DOHH2 (cell line): ENCODE results near the gene FGD6.

ENCODE experiments used
- H3F3A ChIP-seq: fragments of 200-600 bp; sonication (generic), shearing (Covaris generic); 2 replicates; pipeline ENCODE4 v1.6.0; 2016; ENCODE audit warnings: antibody characterized with exemption, mild to moderate bottlenecking; ENCODE audit not compliant: control insufficient read depth, insufficient read depth
- H3K27ac ChIP-seq: fragments of 200-600 bp; sonication (generic); 2 replicates; pipeline ENCODE4 v1.5.1; 2014; ENCODE audit warnings: low read depth, mild to moderate bottlenecking, low read length, moderate library complexity
- H3K27me3 ChIP-seq: fragments of 200-600 bp; sonication (generic); 2 replicates; pipeline ENCODE4 v1.6.1; 2014; ENCODE audit warnings: mild to moderate bottlenecking, low read length, mixed read lengths; ENCODE audit not compliant: control insufficient read depth
- H3K36me3 ChIP-seq: fragments of 200-600 bp; sonication (generic); 2 replicates; pipeline ENCODE4 v1.6.1; 2014; ENCODE audit warnings: mild to moderate bottlenecking, low read length, moderate library complexity, mixed read lengths; ENCODE audit not compliant: control insufficient read depth
- H3K4me1 ChIP-seq: fragments of 200-600 bp; sonication (generic); 2 replicates; pipeline ENCODE4 v1.6.1; 2014; ENCODE audit warnings: mild to moderate bottlenecking, low read length, mixed read lengths; ENCODE audit not compliant: control insufficient read depth
- H3K4me2 ChIP-seq: fragments of 200-600 bp; sonication (generic); 2 replicates; pipeline ENCODE4 v1.6.0; 2014; ENCODE audit warnings: mild to moderate bottlenecking, low read length, moderate library complexity
- H3K4me3 ChIP-seq: fragments of 200-600 bp; sonication (generic); 2 replicates; pipeline ENCODE4 v1.5.1; 2014; ENCODE audit warnings: mild to moderate bottlenecking, low read length, mixed read lengths
- H3K79me2 ChIP-seq: fragments of 200-600 bp; sonication (generic); 2 replicates; pipeline ENCODE4 v1.6.1; 2014; ENCODE audit warnings: mild to moderate bottlenecking, low read length, mixed read lengths; ENCODE audit not compliant: control insufficient read depth
- H3K9me2 ChIP-seq: fragments of 200-600 bp; sonication (generic); replicated peaks from 2 replicates; pipeline ENCODE4 v1.6.1; 2014; ENCODE audit warnings: mild to moderate bottlenecking, low read length, mixed read lengths; ENCODE audit not compliant: control insufficient read depth
- H3K9me3 ChIP-seq: fragments of 200-600 bp; sonication (generic); 2 replicates; pipeline ENCODE4 v1.6.1; 2014; ENCODE audit warnings: antibody characterized with exemption, low read length, mixed read lengths; ENCODE audit not compliant: control insufficient read depth, insufficient read depth
- H4K20me1 ChIP-seq: fragments of 200-600 bp; sonication (generic); 2 replicates; pipeline ENCODE4 v1.6.0; 2014; ENCODE audit warnings: low read depth, mild to moderate bottlenecking, antibody characterized with exemption, low read length, moderate library complexity; ENCODE audit not compliant: control insufficient read depth, insufficient read depth
- EZH2phosphoT487 ChIP-seq: fragments of 200-600 bp; sonication (generic); IDR thresholded peaks from 2 replicates; pipeline ENCODE4 v1.6.1; 2017; ENCODE audit warnings: borderline replicate concordance, mild to moderate bottlenecking, antibody characterized with exemption, low read length, moderate library complexity, mixed read lengths
- TF ChIP-seq, protein P1 (sequence below): fragments of 200-600 bp; sonication (generic); IDR thresholded peaks from one replicate; pipeline ENCODE4 v1.5.1; 2014; ENCODE audit warnings: antibody characterized with exemption, mild to moderate bottlenecking, low read depth, low read length; ENCODE audit not compliant: poor library complexity, severe bottlenecking

Gene FGD6

DNA sequence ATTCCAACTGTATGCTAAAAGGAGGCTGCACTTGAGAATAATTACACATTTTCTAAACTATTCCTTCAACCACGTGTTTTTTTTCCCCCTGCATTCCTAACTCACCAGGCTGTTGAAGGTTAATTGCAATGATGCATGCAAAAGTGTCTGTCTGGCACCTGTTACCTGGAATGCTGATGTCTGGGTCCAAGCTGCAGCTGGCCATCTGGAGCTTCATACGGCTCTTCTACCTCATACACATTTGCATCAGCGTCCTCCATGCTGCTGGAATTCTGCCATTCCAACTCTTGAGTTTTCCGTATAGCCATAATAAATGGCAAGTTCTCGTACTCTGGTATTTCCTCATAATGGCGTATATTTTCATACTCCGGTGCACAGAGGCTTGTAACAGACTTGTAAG lies 8.6 kb downstream of the FGD6 start:
- Histone ChIP-seq H3K27me3 (no peaks in the 10 kb centered on the region), H4K20me1 (no peaks in the 10 kb centered on the region), H3K36me3 (peaks cover 73% of the 10 kb centered on the region), H3K27ac (no peak overlapping the region), H3K9me2 (no peaks in the 10 kb centered on the region), H3K4me3 (no peak overlapping the region), H3K4me1 (peaks cover 97% of the 10 kb centered on the region), H3K9me3 (no peaks in the 10 kb centered on the region), H3K4me2 (peak overlapping the region; percentile 30; the same call in 1 of the 2 replicates), H3K79me2 (peaks cover 100% of the 10 kb centered on the region), H3F3A (peaks cover 20% of the 10 kb centered on the region)
- TF ChIP-seq, protein P1, sequence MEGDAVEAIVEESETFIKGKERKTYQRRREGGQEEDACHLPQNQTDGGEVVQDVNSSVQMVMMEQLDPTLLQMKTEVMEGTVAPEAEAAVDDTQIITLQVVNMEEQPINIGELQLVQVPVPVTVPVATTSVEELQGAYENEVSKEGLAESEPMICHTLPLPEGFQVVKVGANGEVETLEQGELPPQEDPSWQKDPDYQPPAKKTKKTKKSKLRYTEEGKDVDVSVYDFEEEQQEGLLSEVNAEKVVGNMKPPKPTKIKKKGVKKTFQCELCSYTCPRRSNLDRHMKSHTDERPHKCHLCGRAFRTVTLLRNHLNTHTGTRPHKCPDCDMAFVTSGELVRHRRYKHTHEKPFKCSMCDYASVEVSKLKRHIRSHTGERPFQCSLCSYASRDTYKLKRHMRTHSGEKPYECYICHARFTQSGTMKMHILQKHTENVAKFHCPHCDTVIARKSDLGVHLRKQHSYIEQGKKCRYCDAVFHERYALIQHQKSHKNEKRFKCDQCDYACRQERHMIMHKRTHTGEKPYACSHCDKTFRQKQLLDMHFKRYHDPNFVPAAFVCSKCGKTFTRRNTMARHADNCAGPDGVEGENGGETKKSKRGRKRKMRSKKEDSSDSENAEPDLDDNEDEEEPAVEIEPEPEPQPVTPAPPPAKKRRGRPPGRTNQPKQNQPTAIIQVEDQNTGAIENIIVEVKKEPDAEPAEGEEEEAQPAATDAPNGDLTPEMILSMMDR, result no peak
- TF ChIP-seq EZH2phosphoT487, result no peak

DNA sequence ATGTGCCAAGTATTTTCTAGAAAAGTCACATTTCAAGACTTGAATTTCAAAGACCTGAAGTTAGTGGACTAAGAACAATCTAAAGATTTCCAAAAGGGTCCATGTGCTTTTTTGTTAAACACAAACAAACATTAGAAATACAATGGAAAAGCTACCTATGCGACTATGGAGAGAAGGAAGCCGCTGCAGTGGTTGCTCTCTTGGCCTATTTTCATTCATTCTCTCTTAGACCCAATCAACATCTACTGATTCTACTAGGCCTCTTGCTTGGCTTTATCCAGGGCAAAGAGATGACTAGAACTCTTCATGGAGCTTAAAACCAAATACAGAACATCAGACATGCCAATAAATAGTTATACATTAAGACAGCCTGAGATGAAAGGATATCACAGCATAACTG lies 9.9 kb downstream of the FGD6 start:
- H3K27me3 ChIP-seq, result no peaks in the 10 kb centered on the region
- peaks cover 76% of the 10 kb centered on the region for H3K36me3 ChIP-seq
- H3K9me2 ChIP-seq, result no peaks in the 10 kb centered on the region
- no peaks in the 10 kb centered on the region for H4K20me1 ChIP-seq
- no peak overlapping the region for H3K4me3 ChIP-seq
- H3K4me1 ChIP-seq, result peaks cover 97% of the 10 kb centered on the region
- no peaks in the 10 kb centered on the region for H3K9me3 ChIP-seq
- H3F3A ChIP-seq, result peaks cover 31% of the 10 kb centered on the region
- TF ChIP-seq, protein P1, result no peak
- no peak for TF ChIP-seq EZH2phosphoT487
- H3K4me2 ChIP-seq, result peak overlapping the region; percentile 86; the same call in 1 of the 2 replicates
- peaks cover 100% of the 10 kb centered on the region for H3K79me2 ChIP-seq
- peak overlapping the region; percentile 97 for H3K27ac ChIP-seq

DNA sequence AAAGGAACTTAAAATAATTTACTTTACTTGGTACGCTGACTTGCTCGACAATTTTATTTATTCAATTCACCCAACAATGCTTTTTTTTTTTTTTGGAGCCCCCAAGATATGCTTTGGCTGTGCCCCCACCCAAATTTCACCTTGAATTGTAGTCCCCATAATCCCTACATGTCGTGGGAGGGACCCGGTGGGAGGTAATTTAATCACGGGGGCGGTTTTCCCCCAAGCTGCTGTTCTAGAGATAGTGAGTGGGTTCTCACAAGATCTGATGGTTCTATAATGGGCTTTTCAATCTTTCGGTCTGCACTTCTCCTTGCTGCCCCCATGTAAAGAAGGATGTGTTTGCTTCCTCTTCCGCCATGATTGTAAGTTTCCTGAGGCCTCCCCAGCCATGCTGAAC lies 10.4 kb downstream of the FGD6 start:
- Histone ChIP-seq H3K4me2 (peak overlapping the region; percentile 86), H4K20me1 (no peaks in the 10 kb centered on the region), H3K27me3 (no peaks in the 10 kb centered on the region), H3K9me3 (no peaks in the 10 kb centered on the region), H3K4me1 (peaks cover 96% of the 10 kb centered on the region), H3K36me3 (peaks cover 77% of the 10 kb centered on the region), H3K79me2 (peaks cover 100% of the 10 kb centered on the region), H3F3A (peaks cover 34% of the 10 kb centered on the region), H3K4me3 (no peak overlapping the region), H3K9me2 (no peaks in the 10 kb centered on the region), H3K27ac (peak overlapping the region; percentile 97)
- TF ChIP-seq, protein P1, result no peak
- no peak for TF ChIP-seq EZH2phosphoT487
